ENCODE results near the gene GNPAT. TPM values are rescaled to one million over a fixed set of nuclear protein-coding genes. Genes with fewer than 3 reads are reported as not detected.

The GNPAT gene
- total RNA-seq, 1 donor from 2014 or later = 47.1 TPM

DNA sequence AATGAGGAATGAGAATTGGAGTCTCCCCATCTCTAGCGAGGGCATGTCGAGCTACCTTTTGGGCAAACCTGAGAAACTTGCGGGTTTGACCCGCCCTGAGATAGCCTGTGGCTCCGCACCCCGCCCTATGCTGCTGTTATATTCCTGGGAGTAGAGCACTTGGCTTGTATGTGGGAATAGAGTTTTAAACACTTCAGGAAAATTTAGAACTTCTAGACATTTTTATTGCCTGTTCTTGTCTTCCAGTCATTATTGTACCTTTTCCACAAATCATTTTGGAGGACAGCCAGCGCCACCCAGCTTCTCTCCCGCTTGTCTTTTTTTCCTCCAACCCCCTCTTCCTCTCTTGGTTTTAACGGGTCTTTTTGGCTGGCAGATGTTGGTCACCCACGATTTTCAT is 738 bp downstream of the GNPAT start:
- peak overlapping the region; percentile 98 for H3K4me3 Mint-ChIP-seq (ENCODE audit: unreplicated experiment)
- no peaks in the 10 kb centered on the region for H3K9me3 Mint-ChIP-seq (ENCODE audit: unreplicated experiment)
- peaks cover 1% of the 10 kb centered on the region for H3K27me3 Mint-ChIP-seq (ENCODE audit: unreplicated experiment)
- peak overlapping the region; percentile 74 for H3K27ac Mint-ChIP-seq (ENCODE audit: unreplicated experiment)
- peak; percentile 9 for DNase-seq (ENCODE audit: low spot score)
- H3K4me1 Mint-ChIP-seq (ENCODE audit: unreplicated experiment) = peaks cover 24% of the 10 kb centered on the region
- TF ChIP-seq, protein P1, sequence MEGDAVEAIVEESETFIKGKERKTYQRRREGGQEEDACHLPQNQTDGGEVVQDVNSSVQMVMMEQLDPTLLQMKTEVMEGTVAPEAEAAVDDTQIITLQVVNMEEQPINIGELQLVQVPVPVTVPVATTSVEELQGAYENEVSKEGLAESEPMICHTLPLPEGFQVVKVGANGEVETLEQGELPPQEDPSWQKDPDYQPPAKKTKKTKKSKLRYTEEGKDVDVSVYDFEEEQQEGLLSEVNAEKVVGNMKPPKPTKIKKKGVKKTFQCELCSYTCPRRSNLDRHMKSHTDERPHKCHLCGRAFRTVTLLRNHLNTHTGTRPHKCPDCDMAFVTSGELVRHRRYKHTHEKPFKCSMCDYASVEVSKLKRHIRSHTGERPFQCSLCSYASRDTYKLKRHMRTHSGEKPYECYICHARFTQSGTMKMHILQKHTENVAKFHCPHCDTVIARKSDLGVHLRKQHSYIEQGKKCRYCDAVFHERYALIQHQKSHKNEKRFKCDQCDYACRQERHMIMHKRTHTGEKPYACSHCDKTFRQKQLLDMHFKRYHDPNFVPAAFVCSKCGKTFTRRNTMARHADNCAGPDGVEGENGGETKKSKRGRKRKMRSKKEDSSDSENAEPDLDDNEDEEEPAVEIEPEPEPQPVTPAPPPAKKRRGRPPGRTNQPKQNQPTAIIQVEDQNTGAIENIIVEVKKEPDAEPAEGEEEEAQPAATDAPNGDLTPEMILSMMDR (IDR thresholded peaks at IDR 0.05; ENCODE audit: unreplicated experiment) = no peak
- H3K36me3 Mint-ChIP-seq (ENCODE audit: low read depth, unreplicated experiment) = peaks cover 12% of the 10 kb centered on the region

DNA sequence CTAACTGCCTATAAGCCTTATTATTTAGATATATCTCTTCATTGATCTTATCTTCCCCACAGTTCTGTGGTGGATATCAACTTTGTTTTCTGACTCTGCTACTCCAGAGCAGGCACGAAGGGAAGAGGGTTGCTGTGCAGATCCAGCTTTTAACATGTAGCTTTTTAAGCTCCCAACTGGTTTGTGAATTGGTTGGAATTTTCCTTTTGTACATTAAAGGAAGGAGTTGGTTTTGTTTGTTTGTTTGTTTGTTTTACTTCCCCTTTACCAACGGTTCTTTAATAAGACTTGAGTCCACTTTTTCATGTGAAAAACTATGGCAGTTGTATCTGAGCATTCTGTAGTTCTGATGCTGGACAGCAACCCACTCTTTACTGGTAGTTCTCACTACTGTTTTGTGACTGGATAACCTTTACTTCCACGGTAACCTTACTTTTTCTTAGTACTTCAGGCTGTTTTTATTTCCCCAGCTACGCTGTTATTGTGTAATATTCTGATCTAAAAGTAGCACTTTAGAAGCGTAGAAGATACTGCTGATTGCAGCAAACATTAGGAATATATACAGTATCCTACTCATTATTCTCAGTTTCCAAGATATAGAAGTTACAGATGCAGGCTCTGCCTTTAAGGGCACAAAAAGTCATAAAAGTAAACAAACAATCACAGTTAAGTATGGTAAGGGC is 1.6 kb downstream of the GNPAT start:
- DNase-seq (ENCODE audit: low spot score) = no peak
- Mint-ChIP-seq H3K27ac (ENCODE audit: unreplicated experiment) (no peak overlapping the region), H3K36me3 (ENCODE audit: low read depth, unreplicated experiment) (peaks cover 7% of the 10 kb centered on the region), H3K4me3 (ENCODE audit: unreplicated experiment) (peak overlapping the region; percentile 98), H3K9me3 (ENCODE audit: unreplicated experiment) (no peaks in the 10 kb centered on the region), H3K27me3 (ENCODE audit: unreplicated experiment) (peaks cover 1% of the 10 kb centered on the region), H3K4me1 (ENCODE audit: unreplicated experiment) (peaks cover 24% of the 10 kb centered on the region)
- TF ChIP-seq, protein P1 (IDR thresholded peaks at IDR 0.05; ENCODE audit: unreplicated experiment) = no peak

DNA sequence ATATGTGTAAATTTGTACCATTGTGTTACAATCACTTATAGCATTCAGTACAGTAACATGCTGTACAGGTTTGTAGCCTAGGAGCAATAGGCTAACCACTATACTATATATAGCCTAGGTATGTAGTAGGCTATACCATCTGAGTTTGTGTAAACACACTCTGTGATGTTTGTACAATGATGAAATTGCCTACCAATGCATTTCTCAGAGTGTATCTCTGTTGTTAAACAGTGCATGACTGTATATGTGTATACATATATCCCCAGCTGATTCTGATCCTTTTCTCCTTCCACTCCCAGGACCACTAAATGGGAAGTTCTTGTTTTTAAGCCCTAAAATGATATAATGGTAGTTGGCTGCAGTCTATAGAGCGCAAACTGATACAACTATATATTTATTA is 7.8 kb downstream of the GNPAT start:
- no peak for DNase-seq (ENCODE audit: low spot score)
- no peaks in the 10 kb centered on the region for H3K4me1 Mint-ChIP-seq (ENCODE audit: unreplicated experiment)
- H3K27ac Mint-ChIP-seq (ENCODE audit: unreplicated experiment) = no peak overlapping the region
- no peaks in the 10 kb centered on the region for H3K9me3 Mint-ChIP-seq (ENCODE audit: unreplicated experiment)
- peaks cover 1% of the 10 kb centered on the region for H3K27me3 Mint-ChIP-seq (ENCODE audit: unreplicated experiment)
- peaks cover 13% of the 10 kb centered on the region for H3K36me3 Mint-ChIP-seq (ENCODE audit: low read depth, unreplicated experiment)
- H3K4me3 Mint-ChIP-seq (ENCODE audit: unreplicated experiment) = no peak overlapping the region
- TF ChIP-seq, protein P1 (IDR thresholded peaks at IDR 0.05; ENCODE audit: unreplicated experiment) = no peak

DNA sequence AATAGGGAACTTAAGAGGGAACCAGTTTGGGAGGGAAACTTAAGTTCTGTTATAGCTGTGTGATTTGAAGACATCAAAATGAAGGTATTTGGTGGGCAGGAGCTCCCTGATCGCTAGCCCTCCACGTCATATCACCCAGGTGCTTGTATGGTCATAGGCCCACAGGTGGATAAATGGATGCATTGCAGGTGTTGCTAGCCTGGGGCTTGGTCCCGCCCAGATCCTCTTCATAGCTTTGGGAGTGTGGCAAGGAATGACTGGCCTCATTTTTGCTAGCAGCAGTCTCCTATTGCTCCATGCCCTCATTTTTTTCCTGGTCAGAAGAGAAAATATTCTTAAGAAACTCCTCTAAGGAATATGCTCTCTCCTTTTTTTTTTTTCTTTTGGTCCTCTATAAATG is 11.3 kb downstream of the GNPAT start:
- Mint-ChIP-seq H3K4me3 (ENCODE audit: unreplicated experiment) (no peak overlapping the region), H3K9me3 (ENCODE audit: unreplicated experiment) (no peaks in the 10 kb centered on the region), H3K27ac (ENCODE audit: unreplicated experiment) (no peak overlapping the region), H3K4me1 (ENCODE audit: unreplicated experiment) (no peaks in the 10 kb centered on the region), H3K36me3 (ENCODE audit: low read depth, unreplicated experiment) (peaks cover 33% of the 10 kb centered on the region), H3K27me3 (ENCODE audit: unreplicated experiment) (peaks cover 2% of the 10 kb centered on the region)
- DNase-seq (ENCODE audit: low spot score) = no peak
- TF ChIP-seq, protein P1 (IDR thresholded peaks at IDR 0.05; ENCODE audit: unreplicated experiment) = no peak

DNA sequence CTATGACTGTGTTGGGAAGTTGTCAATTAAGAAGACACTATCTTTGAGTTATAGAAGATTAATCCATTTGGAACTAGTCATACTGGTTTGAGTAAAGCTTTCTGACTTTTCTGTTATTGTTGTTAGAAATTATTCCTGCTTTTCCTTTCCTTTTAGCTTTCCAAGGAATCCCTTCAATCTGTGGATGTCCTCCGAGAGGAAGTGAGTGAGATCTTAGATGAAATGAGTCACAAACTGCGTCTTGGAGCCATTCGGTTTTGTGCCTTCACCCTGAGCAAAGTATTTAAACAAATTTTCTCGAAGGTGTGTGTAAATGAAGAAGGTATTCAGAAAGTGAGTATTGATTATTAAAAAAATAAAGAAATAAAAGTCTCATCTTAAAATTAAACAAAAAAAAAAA is 19.3 kb downstream of the GNPAT start:
- DNase-seq (ENCODE audit: low spot score) = no peak
- Mint-ChIP-seq H3K4me1 (ENCODE audit: unreplicated experiment) (no peaks in the 10 kb centered on the region), H3K27ac (ENCODE audit: unreplicated experiment) (no peak overlapping the region), H3K9me3 (ENCODE audit: unreplicated experiment) (no peaks in the 10 kb centered on the region), H3K36me3 (ENCODE audit: low read depth, unreplicated experiment) (peaks cover 34% of the 10 kb centered on the region), H3K4me3 (ENCODE audit: unreplicated experiment) (no peak overlapping the region), H3K27me3 (ENCODE audit: unreplicated experiment) (peaks cover 1% of the 10 kb centered on the region)
- TF ChIP-seq, protein P1 (IDR thresholded peaks at IDR 0.05; ENCODE audit: unreplicated experiment) = no peak

All from endothelial cell (in vitro differentiated cells).